HEK293 (cell line): ENCODE measurements around the gene FLT3LG.

Experiments used
- GFI1B ChIP-seq: fragments of 450-650 bp; formaldehyde crosslinking; IDR thresholded peaks from 2 replicates; pipeline ENCODE4 v1.5.1; 2016; ENCODE audit warnings: missing biosample characterization, missing genetic modification characterization
- GLIS1 ChIP-seq: fragments of 450-650 bp; formaldehyde crosslinking; IDR thresholded peaks from 2 replicates; pipeline ENCODE4 v1.5.1; 2016; ENCODE audit warnings: missing biosample characterization, missing genetic modification characterization
- KLF16 ChIP-seq: fragments of 450-650 bp; formaldehyde crosslinking; IDR thresholded peaks from 2 replicates; pipeline ENCODE4 v1.5.1; 2017; ENCODE audit warnings: missing biosample characterization, missing genetic modification characterization
- MZF1 ChIP-seq: fragments of 450-650 bp; formaldehyde crosslinking; IDR thresholded peaks from 2 replicates; pipeline ENCODE4 v1.5.1; 2017; ENCODE audit warnings: missing biosample characterization, missing genetic modification characterization, borderline replicate concordance
- OVOL3 ChIP-seq: fragments of 450-650 bp; formaldehyde crosslinking; IDR thresholded peaks from 2 replicates; pipeline ENCODE4 v1.5.1; 2016; ENCODE audit warnings: missing biosample characterization, missing genetic modification characterization
- PRDM4 ChIP-seq: fragments of 450-650 bp; formaldehyde crosslinking; IDR thresholded peaks from 2 replicates; pipeline ENCODE4 v1.5.1; 2017; ENCODE audit warnings: missing biosample characterization, missing genetic modification characterization
- SP3 ChIP-seq: fragments of 450-650 bp; formaldehyde crosslinking; IDR thresholded peaks from 2 replicates; pipeline ENCODE4 v1.5.1; 2016; ENCODE audit warnings: missing biosample characterization, missing genetic modification characterization
- TSHZ1 ChIP-seq: fragments of 450-650 bp; formaldehyde crosslinking; IDR thresholded peaks from 2 replicates; pipeline ENCODE4 v1.5.1; 2016; ENCODE audit warnings: missing biosample characterization, missing genetic modification characterization, borderline replicate concordance
- YY2 ChIP-seq: fragments of 450-650 bp; formaldehyde crosslinking; IDR thresholded peaks from 2 replicates; pipeline ENCODE4 v1.5.1; 2016; ENCODE audit warnings: missing biosample characterization, missing genetic modification characterization
- ZBTB17 ChIP-seq: fragments of 450-650 bp; formaldehyde crosslinking; IDR thresholded peaks from 2 replicates; pipeline ENCODE4 v1.5.1; 2016; ENCODE audit warnings: missing biosample characterization, missing genetic modification characterization
- ZBTB48 ChIP-seq: fragments of 450-650 bp; formaldehyde crosslinking; IDR thresholded peaks from 2 replicates; pipeline ENCODE4 v1.5.1; 2016; ENCODE audit warnings: missing biosample characterization, missing genetic modification characterization
- ZBTB7A ChIP-seq: fragments of 450-650 bp; formaldehyde crosslinking; IDR thresholded peaks from 2 replicates; pipeline ENCODE4 v1.5.1; 2016; ENCODE audit warnings: low read depth, missing biosample characterization, missing genetic modification characterization
- ZBTB8A ChIP-seq: fragments of 450-650 bp; formaldehyde crosslinking; IDR thresholded peaks from 2 replicates; pipeline ENCODE4 v1.5.1; 2016; ENCODE audit warnings: missing biosample characterization, missing genetic modification characterization
- ZFP37 ChIP-seq: fragments of 450-650 bp; formaldehyde crosslinking; IDR thresholded peaks from 2 replicates; pipeline ENCODE4 v1.5.1; 2016; ENCODE audit warnings: missing biosample characterization, missing genetic modification characterization
- ZNF114 ChIP-seq: fragments of 450-650 bp; formaldehyde crosslinking; IDR thresholded peaks from 2 replicates; pipeline ENCODE4 v1.5.0; 2017; ENCODE audit warnings: missing biosample characterization, missing genetic modification characterization
- ZNF157 ChIP-seq: fragments of 450-650 bp; formaldehyde crosslinking; IDR thresholded peaks from 2 replicates; pipeline ENCODE4 v1.5.1; 2016; ENCODE audit warnings: missing biosample characterization, missing genetic modification characterization
- ZNF16 ChIP-seq: fragments of 450-650 bp; formaldehyde crosslinking; IDR thresholded peaks from 2 replicates; pipeline ENCODE4 v1.5.1; 2016; ENCODE audit warnings: low read depth, missing biosample characterization, missing genetic modification characterization
- ZNF18 ChIP-seq: fragments of 450-650 bp; formaldehyde crosslinking; IDR thresholded peaks from 2 replicates; pipeline ENCODE4 v1.5.1; 2016; ENCODE audit warnings: missing biosample characterization, missing genetic modification characterization
- ZNF324 ChIP-seq: fragments of 450-650 bp; formaldehyde crosslinking; IDR thresholded peaks from 2 replicates; pipeline ENCODE4 v1.5.1; 2016; ENCODE audit warnings: missing biosample characterization, missing genetic modification characterization
- ZNF341 ChIP-seq: fragments of 450-650 bp; formaldehyde crosslinking; IDR thresholded peaks from 2 replicates; pipeline ENCODE4; 2016; ENCODE audit warnings: low read depth, missing biosample characterization, missing genetic modification characterization
- ZNF354C ChIP-seq: fragments of 450-650 bp; formaldehyde crosslinking; IDR thresholded peaks from 2 replicates; pipeline ENCODE4 v1.5.1; 2016; ENCODE audit warnings: missing biosample characterization, missing genetic modification characterization, low read depth, borderline replicate concordance
- ZNF398 ChIP-seq: fragments of 450-650 bp; formaldehyde crosslinking; IDR thresholded peaks from 2 replicates; pipeline ENCODE4 v1.5.1; 2017; ENCODE audit warnings: missing biosample characterization, missing genetic modification characterization
- ZNF426 ChIP-seq: fragments of 450-650 bp; formaldehyde crosslinking; IDR thresholded peaks from 2 replicates; pipeline ENCODE4 v1.5.1; 2017; ENCODE audit warnings: missing biosample characterization, missing genetic modification characterization, mild to moderate bottlenecking, inconsistent platforms, moderate library complexity
- ZNF513 ChIP-seq: fragments of 450-650 bp; IDR thresholded peaks from 2 replicates; pipeline ENCODE4 v1.5.1; 2018; ENCODE audit warnings: missing biosample characterization, missing genetic modification characterization
- ZNF670 ChIP-seq: fragments of 450-650 bp; formaldehyde crosslinking; IDR thresholded peaks from 2 replicates; pipeline ENCODE4 v1.5.1; 2016; ENCODE audit warnings: missing biosample characterization, missing genetic modification characterization, low read depth
- ZNF792 ChIP-seq: fragments of 450-650 bp; formaldehyde crosslinking; IDR thresholded peaks from 2 replicates; pipeline ENCODE4 v1.5.1; 2016; ENCODE audit warnings: missing biosample characterization, missing genetic modification characterization
- ZSCAN5A ChIP-seq: fragments of 450-650 bp; formaldehyde crosslinking; IDR thresholded peaks from 2 replicates; pipeline ENCODE4 v1.5.1; 2016; ENCODE audit warnings: missing biosample characterization, missing genetic modification characterization

FLT3LG gene

GRCh38 chr19:49425922-49426592, 48.0 kb upstream of the FLT3LG start (continued):
- TF ChIP-seq ZBTB48 (tag by site-specific recombination), result peak; percentile 98
- TF ChIP-seq ZSCAN5A (tag by site-specific recombination), result no peak
- TF ChIP-seq PRDM4 (tag by site-specific recombination), result no peak
- peak; percentile 16; the same call in 1 of the 2 replicates for TF ChIP-seq ZBTB17 (tag by site-specific recombination)
- TF ChIP-seq SP3 (tag by site-specific recombination), result peak; percentile 95
- no peak for TF ChIP-seq ZNF354C
- TF ChIP-seq YY2 (tag by site-specific recombination), result no peak
- TF ChIP-seq OVOL3 (tag by site-specific recombination), result no peak
- TF ChIP-seq ZBTB8A, result no peak
- no peak for TF ChIP-seq ZFP37 (tag by site-specific recombination)
- TF ChIP-seq GFI1B (tag by site-specific recombination), result no peak
- TF ChIP-seq ZNF670 (tag by site-specific recombination), result no peak
- no peak for TF ChIP-seq ZNF114 (tag by site-specific recombination)
- no peak for TF ChIP-seq ZNF426 (tag by site-specific recombination)
- no peak for TF ChIP-seq ZNF16 (tag by site-specific recombination)
- peak; percentile 57; the same call in 1 of the 2 replicates for TF ChIP-seq ZNF513 (tag by site-specific recombination)
- TF ChIP-seq ZBTB7A, result no peak
- TF ChIP-seq ZNF18 (tag by site-specific recombination), result no peak
- TF ChIP-seq KLF16, result peak; percentile 48; the same call in 1 of the 2 replicates
- no peak for TF ChIP-seq ZNF792 (tag by site-specific recombination)
- no peak for TF ChIP-seq ZNF341 (tag by site-specific recombination)
- TF ChIP-seq TSHZ1, result no peak
- no peak for TF ChIP-seq ZNF398 (tag by site-specific recombination)
- TF ChIP-seq MZF1 (tag by site-specific recombination), result no peak
- no peak for TF ChIP-seq ZNF157 (tag by site-specific recombination)
- TF ChIP-seq ZNF324, result no peak
- TF ChIP-seq GLIS1, result no peak
